GM04504 (cell line): Measurements from ENCODE around the gene PTPN13.
"Not testable (repeated sequence)": the region's sequence is repeated elsewhere in the genome, so short reads cannot be mapped to it uniquely, and the experiment has no call there.

Source experiments
- DNase-seq: peaks from one replicate; pipeline ENCODE4 v3.0.0-alpha.2; 2012; ENCODE audit warnings: low read depth

Gene PTPN13

DNA sequence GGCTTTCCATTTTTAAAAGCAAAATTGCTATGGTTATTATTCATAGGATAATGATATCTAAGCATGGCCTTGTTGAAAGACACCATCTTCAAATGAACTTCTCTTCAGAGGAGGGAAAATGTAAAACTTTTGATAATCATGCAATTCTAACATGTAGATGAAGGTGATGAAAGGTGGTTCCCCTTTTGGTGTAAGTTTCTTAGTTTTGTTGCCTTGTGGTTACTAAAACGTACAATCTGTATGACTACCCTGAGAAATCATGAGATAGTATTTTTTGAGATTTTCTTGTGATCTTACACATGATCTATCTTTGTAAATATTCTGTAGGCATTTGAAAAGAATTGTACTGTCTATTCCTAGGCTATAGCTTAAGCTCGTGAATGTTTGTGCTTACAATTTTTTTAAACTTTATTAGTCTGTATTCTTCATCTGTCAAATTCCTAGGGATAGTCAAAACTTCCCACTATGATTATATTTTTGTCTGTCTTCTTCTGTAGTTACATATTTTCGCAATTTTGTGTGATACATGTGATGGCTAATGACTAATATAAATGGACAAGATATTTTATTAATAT is 47.5 kb downstream of the PTPN13 start:
- DNase-seq = no peak

DNA sequence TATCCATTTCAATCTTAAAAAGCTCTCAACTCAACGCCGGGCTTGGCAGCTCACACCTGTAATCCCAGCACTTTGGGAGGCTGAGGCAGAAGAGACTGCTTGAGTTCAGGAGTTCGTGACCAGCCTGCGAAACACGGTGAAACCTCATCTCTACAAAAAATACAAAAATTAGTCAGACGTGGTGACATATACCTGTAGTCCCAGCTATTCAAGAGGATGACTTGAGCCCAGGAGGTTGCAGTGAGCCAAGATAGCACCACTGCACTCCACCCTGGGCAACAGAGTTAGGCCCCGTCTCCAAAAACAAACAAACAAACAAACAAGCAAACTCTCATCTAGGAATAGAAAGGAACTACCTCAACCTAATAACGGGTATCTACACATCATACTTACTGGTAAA is 50.8 kb downstream of the PTPN13 start:
- no peak for DNase-seq

DNA sequence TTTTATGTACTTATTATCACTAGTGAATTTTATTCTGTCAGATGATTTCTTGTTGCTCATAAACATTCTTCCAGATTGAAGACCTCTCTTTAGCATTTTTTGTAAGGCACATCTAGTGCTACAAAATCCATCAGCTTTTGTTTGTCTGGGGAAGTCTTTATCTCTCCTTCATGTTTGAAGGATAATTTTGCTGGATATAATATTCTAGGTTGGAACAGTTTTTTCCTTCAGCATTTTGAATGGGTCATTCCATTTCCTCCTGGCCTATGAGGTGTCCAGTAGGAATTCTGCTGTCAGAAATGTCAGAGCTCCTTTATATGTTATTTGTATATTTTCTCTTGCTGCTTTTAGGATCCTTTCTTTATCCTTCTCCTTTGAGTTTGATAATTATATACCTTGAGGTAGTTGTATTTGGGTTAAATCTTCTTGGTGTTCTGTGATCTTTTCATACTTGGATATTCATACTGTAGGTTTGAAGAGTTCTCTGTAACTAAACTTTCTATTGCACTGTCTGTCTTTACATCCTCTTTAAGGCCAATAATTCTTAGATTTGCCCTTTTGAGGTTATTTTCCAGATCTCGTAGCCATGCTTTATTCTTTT is 58.3 kb downstream of the PTPN13 start:
- DNase-seq = no peak

- no peak for DNase-seq
Measured at GRCh38 chr4:86653237-86653865, 59.2 kb downstream of the PTPN13 start.

DNA sequence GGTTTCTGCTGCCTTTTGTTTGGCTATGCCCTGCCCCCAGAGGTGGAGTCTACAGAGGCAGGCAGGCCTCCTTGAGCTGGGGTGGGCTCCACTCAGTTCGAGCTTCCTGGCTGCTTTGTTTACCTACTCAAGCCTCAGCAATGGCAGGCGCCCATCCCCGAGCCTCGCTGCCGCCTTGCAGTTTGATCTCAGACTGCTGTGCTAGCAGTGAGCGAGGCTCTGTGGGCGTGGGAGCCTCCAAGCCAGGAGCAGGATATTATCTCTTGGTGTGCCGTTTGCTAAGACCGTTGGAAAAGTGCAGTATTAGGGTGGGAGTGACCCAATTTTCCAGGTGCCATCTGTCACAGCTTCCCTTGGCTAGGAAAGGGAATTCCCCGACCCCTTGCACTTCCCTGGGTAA is 62.7 kb downstream of the PTPN13 start:
- DNase-seq = not testable (repeated sequence)

DNA sequence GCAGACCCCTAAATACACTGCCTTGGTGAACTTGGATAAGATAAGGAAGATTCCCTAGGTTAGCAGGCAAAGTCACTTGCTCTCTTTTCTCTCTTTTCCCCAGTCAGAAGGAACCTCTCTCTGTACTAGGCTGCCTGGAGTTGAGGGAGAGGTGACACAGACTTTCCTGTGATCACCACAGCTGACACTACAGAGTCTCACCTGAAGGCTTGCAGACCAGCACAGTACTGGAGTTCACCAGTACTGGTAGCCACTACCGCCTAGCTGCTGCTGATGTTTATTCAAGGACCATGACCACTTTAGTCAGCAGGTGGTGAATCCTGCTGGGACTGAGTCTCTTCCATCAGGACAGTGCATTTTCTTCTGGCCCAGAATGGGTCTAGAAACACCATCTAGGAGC is 63.3 kb downstream of the PTPN13 start:
- DNase-seq = no peak

DNA sequence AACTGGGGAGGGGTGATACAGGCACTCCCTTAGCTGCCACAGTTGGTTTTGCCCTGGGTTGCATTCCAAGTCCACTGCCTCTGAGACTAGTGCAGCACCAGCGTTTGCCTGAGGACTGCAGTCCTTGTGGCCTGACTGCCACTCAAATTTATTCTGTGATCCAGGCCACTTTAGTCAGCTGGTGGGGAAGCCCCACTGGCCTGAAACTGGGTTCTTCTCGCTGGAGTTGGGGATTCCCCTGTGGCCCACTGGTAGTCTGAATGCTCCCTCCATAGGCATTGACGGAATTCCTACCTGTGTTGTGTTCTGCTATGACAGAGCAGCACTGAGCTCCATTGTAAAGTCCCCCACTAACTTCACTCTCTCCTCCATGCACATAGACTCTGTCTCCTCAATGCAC is 63.8 kb downstream of the PTPN13 start:
- DNase-seq = no peak

- no peak for DNase-seq
Measured at GRCh38 chr4:86660401-86660800, 66.3 kb downstream of the PTPN13 start.

DNA sequence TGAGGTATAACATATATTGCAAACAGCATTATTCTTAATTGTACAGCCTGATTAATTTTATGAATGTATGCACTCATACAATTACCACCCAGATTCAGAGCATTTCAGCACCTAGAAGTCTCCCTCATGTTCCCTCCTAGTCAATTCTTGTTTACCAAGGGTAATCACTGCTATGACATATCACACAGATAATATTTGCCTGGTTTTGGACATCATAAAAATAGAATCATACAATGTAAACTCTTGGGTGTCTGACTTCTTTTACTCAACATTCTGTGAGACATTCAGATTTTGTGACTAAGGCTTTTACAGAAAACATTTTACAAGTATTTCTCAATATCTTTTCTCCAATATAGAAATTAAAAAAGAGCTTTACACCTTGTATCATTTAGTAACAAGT is 66.9 kb downstream of the PTPN13 start:
- DNase-seq = no peak

DNA sequence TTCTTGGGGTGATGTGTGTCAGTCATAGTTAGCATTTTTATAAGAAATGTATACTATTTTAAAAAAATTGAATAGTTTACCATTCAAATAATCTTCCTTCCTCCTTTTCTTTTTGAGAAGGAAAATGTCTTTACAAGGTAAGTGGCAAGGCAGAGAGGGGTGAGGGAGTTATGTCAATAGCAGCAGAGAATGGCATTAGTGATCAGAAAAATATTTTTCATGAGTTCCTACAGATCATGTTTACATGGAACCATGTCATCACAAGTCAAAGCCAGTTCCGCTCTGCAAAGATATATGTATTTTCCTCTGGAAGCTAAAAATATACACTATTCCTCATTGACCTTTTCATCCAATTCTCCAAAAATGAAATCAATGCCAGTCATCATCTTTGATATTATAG is 67.3 kb downstream of the PTPN13 start:
- DNase-seq = no peak

- DNase-seq = peak; percentile 57
Measured at GRCh38 chr4:86664959-86665358, 70.8 kb downstream of the PTPN13 start.

- DNase-seq = no peak
Measured at GRCh38 chr4:86670298-86670697, 76.2 kb downstream of the PTPN13 start.

- peak; percentile 33 for DNase-seq
Measured at GRCh38 chr4:86670756-86671155, 76.6 kb downstream of the PTPN13 start.

- no peak for DNase-seq
Measured at GRCh38 chr4:86675548-86675947, 81.4 kb downstream of the PTPN13 start.

GRCh38 chr4:86678796-86679195 is 84.7 kb downstream of the PTPN13 start:
- no peak for DNase-seq

- no peak for DNase-seq
Measured at GRCh38 chr4:86679441-86679840, 85.3 kb downstream of the PTPN13 start.

GRCh38 chr4:86683167-86683566 is 89.1 kb downstream of the PTPN13 start:
- no peak for DNase-seq

- no peak for DNase-seq
Measured at GRCh38 chr4:86683983-86684382, 89.9 kb downstream of the PTPN13 start.

GRCh38 chr4:86685401-86685800 is 91.3 kb downstream of the PTPN13 start:
- DNase-seq = peak; percentile 25

DNA sequence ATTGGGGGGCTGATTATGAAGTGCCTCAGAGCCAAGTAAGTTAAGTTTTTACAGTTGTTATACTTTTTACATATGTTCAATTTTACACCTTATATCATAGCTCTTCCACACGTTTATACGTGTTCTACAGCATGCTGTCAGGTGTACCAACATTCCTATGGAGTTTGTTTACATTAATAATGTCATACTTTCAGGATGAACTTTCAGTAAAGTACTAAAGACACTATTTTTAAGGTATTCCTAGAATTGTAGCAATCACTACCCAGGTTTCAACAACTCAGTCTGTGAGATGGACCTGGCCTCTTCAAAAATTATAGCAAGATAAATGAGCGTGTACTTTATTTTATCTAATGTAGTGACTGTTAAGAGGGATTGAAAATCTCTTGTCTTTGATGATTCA is 92.6 kb downstream of the PTPN13 start:
- DNase-seq = no peak

DNA sequence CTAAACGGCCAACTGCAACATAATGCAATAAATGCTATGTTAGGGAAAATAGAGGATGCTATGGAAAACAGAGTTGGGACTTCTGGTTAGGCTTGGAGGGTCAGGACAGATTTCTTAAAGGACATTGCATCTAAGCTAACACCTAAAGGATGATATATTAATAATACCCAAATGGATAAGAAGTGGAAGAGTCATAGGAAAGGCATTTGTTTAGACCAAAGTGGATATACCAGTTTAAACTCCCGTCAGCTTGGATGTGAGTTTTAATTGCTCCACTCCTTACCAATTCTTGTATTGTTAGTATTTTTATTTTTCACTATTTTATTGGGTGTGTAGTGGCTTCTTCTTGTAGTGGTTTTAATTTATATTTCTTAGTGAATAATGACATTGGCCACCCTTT is 93.9 kb downstream of the PTPN13 start:
- no peak for DNase-seq

DNA sequence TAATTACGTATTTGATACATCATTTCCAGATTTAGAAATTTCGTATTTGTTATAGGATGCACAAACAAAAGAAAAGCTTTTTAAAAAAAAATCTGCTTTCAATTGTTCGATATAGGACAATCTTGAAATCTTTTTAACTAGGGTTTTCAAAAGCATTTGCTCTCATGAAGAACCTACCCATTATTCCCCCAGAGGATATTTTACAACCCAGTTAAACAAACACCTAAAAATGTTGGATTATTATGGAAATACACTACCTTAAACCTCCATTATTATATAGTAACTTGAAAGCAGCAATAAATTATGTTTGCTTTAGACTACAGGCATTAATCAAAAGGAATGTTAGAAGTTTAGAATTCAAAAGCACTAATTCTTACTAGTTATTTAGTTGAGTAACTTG is 110.5 kb downstream of the PTPN13 start:
- no peak for DNase-seq

DNA sequence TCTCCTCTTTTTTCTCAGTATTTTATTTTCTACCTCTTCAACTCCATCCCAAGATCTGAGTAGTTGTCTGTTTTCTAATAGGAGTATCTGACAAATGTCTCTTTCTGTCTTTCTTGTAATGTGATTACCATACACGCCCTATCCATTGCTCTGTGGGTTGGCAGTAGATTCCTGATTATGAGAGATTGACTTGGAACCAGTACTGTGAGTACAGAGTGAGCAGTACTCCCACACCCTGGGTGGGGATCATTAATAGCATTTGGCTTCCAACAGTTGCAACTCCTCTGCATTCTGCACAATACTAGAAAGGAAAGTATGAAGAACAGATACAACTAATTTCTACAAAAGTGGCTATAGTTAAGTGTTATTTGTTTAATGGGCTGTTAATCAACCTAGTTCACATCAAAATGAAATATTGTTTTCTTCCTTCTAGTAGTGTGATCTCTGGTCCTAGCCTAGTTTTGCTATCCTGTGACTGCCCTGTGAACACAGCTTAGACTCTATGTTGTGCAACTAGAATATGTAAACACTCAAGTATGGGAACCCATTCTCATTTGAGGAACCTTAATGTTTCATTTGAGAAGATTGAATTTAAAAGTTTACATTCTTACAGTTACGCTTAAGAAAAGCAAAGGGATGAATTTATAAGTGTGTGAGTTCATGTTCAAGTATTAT is 112.9 kb downstream of the PTPN13 start:
- no peak for DNase-seq
